Activated T-helper 1 cell treated with Interleukin-2 at 50 U/mL for 16 hours (primary cell): ENCODE measurements around the gene XYLT1.

Source experiments
- DNase-seq: peaks from one replicate; pipeline ENCODE4 v3.0.0-alpha.2; 2020; ENCODE audit warnings: low read depth

The XYLT1 gene

DNA sequence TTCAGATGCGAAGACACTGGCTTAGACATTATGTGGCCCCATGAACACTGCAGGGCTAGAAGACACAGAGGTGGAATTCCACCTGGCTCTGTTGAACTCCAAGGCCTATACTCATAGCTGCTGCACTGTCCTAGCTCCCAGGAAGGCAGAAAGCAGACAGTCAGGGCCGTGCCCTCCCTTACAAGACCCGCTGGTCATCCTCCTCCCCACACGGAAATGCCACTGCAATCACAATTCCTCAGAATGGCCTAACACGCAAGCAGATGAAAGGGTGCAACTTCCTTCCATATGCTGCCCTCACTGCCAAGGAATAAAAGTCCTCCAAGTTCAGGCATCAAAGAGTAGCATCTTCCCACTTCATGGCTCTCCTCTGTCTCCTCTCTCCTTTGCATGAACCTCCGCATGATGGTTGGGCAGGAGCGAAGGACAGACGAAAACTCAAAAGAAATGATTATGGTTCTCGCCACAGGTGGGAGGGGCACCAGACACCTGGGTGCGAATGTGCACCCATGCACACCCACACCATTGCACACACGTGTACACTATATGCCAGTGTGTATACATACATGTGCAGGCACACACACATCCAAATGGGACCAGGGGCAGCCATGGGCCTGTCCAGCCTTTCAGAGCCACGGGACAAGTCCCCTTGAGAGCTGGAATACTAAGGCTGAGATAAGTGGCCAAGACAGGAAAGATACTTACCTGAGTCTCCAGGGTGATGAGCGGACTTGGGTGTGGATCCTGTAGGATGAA is 113.3 kb downstream of the XYLT1 start:
- DNase-seq: no peak

- no peak for DNase-seq
Observed at GRCh38 chr16:17356243-17356933, 114.4 kb downstream of the XYLT1 start.

DNA sequence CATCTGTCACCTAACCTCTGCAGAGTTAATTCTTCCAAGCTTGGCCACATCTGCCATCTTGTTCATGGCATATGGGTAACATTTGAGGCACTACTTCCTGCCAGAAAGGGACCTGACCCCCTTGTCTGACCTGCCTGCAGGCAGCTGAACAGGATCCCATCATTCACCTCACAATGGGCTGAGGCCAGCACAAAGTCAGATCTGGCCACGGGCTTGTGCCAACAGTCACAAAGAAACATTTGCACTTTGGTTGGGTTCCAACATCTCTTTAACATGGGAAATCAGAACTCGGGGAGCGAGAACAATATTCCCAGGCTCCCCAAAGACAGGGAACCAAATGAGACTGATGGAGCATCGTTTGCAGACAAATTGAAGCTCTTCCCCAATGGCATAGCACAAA is 116.1 kb downstream of the XYLT1 start:
- no peak for DNase-seq

DNA sequence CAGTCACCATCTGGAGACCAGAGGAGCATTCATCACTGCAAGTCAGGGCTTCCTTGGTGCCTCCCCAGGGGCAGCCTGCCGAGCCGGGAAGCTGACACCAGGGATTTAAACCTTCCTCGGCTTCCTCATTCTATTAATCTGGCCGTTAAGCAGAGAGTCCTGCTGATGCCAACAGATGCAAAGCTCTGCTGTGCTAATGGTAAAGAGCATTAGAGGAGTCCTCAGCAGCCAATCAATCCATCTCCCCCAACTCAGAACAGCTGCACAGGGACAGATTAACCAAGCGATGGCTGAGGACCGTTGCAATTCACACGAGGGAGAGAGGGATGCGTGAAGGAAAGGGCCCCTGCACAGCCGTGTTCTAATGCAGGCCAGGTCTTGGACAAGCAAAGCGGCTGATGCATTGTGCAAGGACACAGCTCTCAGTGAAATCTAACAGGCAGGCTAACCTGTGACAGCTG is 116.6 kb downstream of the XYLT1 start:
- no peak for DNase-seq

GRCh38 chr16:17353561-17353960 is 117.2 kb downstream of the XYLT1 start:
- DNase-seq: no peak

GRCh38 chr16:17351441-17352035 is 119.2 kb downstream of the XYLT1 start:
- no peak for DNase-seq

GRCh38 chr16:17350207-17350606 is 120.6 kb downstream of the XYLT1 start:
- no peak for DNase-seq

DNA sequence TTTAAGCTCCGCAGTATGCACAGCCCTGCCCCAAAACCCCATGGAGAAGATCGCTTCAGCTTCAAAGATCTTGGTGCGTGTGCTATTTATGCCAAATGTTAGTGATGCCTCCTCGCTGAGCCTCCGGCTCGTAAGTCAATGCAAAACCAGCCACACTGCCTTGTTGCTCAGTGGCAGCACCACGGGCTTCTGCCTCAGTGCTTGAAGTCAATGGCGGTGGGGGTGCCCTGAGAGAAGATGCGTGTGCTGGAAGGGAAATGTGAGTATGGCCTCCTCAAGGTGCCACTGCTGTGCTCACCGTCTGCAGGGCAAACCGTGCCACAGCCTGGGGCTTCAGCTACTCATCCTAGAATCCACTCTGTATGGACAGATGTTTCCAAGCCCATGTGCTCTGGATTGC is 121.9 kb downstream of the XYLT1 start:
- no peak for DNase-seq

GRCh38 chr16:17348042-17348783 is 122.5 kb downstream of the XYLT1 start:
- DNase-seq: no peak

- DNase-seq: no peak
Observed at GRCh38 chr16:17347624-17348023, 123.1 kb downstream of the XYLT1 start.

- no peak for DNase-seq
Observed at GRCh38 chr16:17346621-17347569, 123.9 kb downstream of the XYLT1 start.

- DNase-seq: no peak
Observed at GRCh38 chr16:17345043-17345442, 125.7 kb downstream of the XYLT1 start.

- DNase-seq: no peak
Observed at GRCh38 chr16:17343728-17344127, 127.0 kb downstream of the XYLT1 start.

GRCh38 chr16:17343028-17343427 is 127.7 kb downstream of the XYLT1 start:
- DNase-seq: peak; percentile 11

- no peak for DNase-seq
Observed at GRCh38 chr16:17342031-17342430, 128.7 kb downstream of the XYLT1 start.

DNA sequence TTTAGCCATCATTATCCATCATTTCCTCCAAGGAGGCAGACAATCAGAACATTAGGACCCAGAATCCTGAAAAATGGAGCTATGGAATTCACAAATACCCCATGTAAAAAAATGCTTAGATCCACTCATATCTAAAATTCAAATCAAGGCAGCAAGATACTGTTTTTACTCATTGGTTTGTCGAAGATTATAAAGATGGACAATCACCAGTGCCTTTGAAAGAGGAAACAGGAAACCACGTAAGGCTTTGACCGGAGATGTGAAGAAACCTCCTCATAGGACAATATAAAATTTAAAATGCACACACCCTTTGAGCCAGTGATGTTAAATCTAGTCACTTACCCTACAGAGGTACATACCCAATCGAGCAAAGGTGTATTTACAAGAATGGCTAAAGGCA is 130.0 kb downstream of the XYLT1 start:
- DNase-seq: no peak

DNA sequence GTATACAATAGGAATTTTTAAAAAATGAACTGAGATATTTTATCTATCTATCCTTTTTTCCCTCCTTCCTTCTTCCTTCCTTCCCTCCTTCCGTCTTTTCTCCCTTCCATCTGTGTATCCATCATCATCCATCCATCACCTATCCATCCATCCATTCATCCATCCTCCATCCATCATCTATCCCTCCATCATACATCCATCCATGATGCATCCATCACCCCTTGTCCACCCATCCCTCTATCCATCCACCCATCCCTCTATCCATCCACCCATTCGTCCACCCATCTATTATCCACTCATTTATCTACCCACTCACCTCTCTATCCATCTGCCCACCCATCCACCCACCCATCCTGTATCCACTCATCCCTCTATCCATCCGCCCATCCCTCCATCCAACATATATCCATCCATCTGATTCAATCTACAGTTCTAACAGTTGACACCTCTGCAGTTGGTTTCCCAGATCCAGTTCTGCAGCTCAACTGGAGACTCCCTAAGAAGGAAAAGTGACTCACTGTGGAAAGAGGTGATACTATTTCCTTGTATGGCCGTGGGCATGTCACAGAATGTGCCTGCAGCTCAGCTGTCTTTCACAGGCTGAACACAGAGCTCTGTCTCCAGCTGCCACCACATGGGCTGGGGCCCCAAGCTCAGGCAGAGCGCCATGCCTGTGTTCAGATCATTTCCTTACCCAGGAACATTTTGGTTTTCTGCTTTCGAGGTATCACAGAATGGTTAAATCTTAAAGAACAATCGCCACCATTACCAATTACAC is 130.8 kb downstream of the XYLT1 start:
- no peak for DNase-seq

GRCh38 chr16:17338244-17338643 is 132.5 kb downstream of the XYLT1 start:
- no peak for DNase-seq

DNA sequence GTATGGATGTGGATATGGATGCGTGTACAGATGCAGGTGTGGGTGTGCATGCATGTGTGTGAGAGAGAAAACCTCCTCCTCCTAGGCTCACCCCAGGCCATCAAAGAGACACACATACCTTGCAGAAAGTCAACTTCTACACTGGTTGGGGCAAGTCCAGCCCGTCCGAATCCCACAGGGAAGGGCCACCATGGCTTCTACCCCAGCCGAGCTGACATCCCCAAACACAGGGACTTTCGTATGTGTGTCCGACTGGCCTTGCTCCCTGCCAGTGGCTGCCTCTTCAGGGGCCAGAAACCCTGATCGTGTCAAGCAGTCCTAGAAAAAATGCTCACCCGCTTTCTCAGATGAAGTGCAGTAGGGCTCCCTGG is 134.2 kb downstream of the XYLT1 start:
- DNase-seq: no peak

GRCh38 chr16:17335826-17336529 is 134.8 kb downstream of the XYLT1 start:
- DNase-seq: no peak
